HG02884 (cell line): ENCODE results near the gene ZNF428.
"Not testable (repeated sequence)": the region's sequence is repeated elsewhere in the genome, so short reads cannot be mapped to it uniquely, and the experiment has no call there.

Source experiments
- ATAC-seq: cut with Tn5 transposase; IDR thresholded peaks from one replicate; pipeline ENCODE4 v1.9.1; 2021; ENCODE audit warnings: mild to moderate bottlenecking, moderate library complexity; ENCODE audit not compliant: unreplicated experiment

ZNF428 gene

GRCh38 chr19:43619262-43620060, at the start of gene ZNF428:
TSS of gene ZNF428 (minus strand) at chr19:43619629. CDS start at chr19:43614304, 5,325 bp downstream.
- peak; percentile 64 for ATAC-seq

- peak; percentile 81 for ATAC-seq
These were observed 49.1 kb upstream of the ZNF428 start for GRCh38 chr19:43668406-43669109.

- ATAC-seq = no peak
These were observed 48.5 kb upstream of the ZNF428 start for GRCh38 chr19:43667876-43668405.

GRCh38 chr19:43667126-43667875, 47.9 kb upstream of the ZNF428 start:
- no peak for ATAC-seq

- no peak for ATAC-seq
These were observed 44.6 kb upstream of the ZNF428 start for GRCh38 chr19:43664018-43664417.

- no peak for ATAC-seq
These were observed 43.1 kb upstream of the ZNF428 start for GRCh38 chr19:43662487-43662886.

GRCh38 chr19:43660971-43661360, 41.5 kb upstream of the ZNF428 start:
- ATAC-seq = no peak

GRCh38 chr19:43660301-43660970, 41.0 kb upstream of the ZNF428 start:
- ATAC-seq = no peak

- no peak for ATAC-seq
These were observed 39.1 kb upstream of the ZNF428 start for GRCh38 chr19:43658494-43658893.

- ATAC-seq = no peak
These were observed 38.6 kb upstream of the ZNF428 start for GRCh38 chr19:43658001-43658400.

GRCh38 chr19:43656436-43656835, 37.0 kb upstream of the ZNF428 start:
- no peak for ATAC-seq

GRCh38 chr19:43652546-43652874, 33.1 kb upstream of the ZNF428 start:
- ATAC-seq = no peak

GRCh38 chr19:43651758-43652545, 32.5 kb upstream of the ZNF428 start:
- ATAC-seq = no peak

- not testable (repeated sequence) for ATAC-seq
These were observed 30.8 kb upstream of the ZNF428 start for GRCh38 chr19:43650276-43650675.

- ATAC-seq = no peak
These were observed 30.1 kb upstream of the ZNF428 start for GRCh38 chr19:43649514-43649913.

GRCh38 chr19:43648633-43649032, 29.2 kb upstream of the ZNF428 start:
- no peak for ATAC-seq

- no peak for ATAC-seq
These were observed 24.8 kb upstream of the ZNF428 start for GRCh38 chr19:43644181-43644580.

- ATAC-seq = no peak
These were observed 23.9 kb upstream of the ZNF428 start for GRCh38 chr19:43643326-43643725.

- ATAC-seq = no peak
These were observed 23.1 kb upstream of the ZNF428 start for GRCh38 chr19:43642531-43642930.

GRCh38 chr19:43641333-43641732, 21.9 kb upstream of the ZNF428 start:
- no peak for ATAC-seq
